Ovary (tissue), 3 donors: Measurements from ENCODE around the gene ZDHHC17.

Source experiments
- POLR2A ChIP-seq: fragments of 450-650 bp; IDR thresholded peaks from one replicate; pipeline ENCODE4 v1.6.1; 2017; ENCODE audit warnings: antibody characterized with exemption, mild to moderate bottlenecking, moderate library complexity
- TF ChIP-seq, protein P1 (sequence below), 3 donors: fragments of 450-650 bp in 2 of 3; fragments of 200-600 bp in 1 of 3; IDR thresholded peaks; one replicate each; pipeline versions ENCODE4 v1.5.1 to v1.8.0; 2016 to 2022; ENCODE audit warnings: antibody characterized with exemption in 3 of 3, mild to moderate bottlenecking in 1 of 3
- donor health status: DM: no; HTN: no; CAD: no.

DNA sequence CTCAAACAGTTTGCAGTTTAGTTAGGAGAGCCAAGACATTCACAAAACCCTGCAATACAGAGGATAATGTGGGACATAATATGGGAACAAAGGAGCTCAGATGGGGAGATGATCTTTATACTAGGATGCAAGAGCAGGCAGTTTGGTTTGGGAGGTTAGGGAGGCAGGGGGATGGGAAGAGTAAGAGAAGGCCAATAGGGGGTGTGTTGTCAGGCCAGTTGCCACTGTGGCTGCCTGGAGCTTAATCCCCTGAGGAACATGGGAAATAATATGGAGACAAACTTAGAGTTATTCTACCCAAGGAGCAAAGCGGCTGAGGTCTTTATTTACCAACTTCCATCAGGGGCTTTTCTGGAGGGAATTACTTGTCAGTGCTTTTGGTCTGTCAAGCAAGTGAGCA lies 124.9 kb downstream of the ZDHHC17 start:
- TF ChIP-seq, protein P1, sequence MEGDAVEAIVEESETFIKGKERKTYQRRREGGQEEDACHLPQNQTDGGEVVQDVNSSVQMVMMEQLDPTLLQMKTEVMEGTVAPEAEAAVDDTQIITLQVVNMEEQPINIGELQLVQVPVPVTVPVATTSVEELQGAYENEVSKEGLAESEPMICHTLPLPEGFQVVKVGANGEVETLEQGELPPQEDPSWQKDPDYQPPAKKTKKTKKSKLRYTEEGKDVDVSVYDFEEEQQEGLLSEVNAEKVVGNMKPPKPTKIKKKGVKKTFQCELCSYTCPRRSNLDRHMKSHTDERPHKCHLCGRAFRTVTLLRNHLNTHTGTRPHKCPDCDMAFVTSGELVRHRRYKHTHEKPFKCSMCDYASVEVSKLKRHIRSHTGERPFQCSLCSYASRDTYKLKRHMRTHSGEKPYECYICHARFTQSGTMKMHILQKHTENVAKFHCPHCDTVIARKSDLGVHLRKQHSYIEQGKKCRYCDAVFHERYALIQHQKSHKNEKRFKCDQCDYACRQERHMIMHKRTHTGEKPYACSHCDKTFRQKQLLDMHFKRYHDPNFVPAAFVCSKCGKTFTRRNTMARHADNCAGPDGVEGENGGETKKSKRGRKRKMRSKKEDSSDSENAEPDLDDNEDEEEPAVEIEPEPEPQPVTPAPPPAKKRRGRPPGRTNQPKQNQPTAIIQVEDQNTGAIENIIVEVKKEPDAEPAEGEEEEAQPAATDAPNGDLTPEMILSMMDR (IDR thresholded peaks at IDR 0.05) = no peak
- no peak for TF ChIP-seq POLR2A
